Measurements from ENCODE around the gene NAALADL1.
"Not testable (repeated sequence)": the region's sequence is repeated elsewhere in the genome, so short reads cannot be mapped to it uniquely, and the experiment has no call there.

The NAALADL1 gene

GRCh38 chr11:65027213-65028067 lies 30.9 kb downstream of the NAALADL1 start, which contains the start of gene SNX15 (continued):
- TF ChIP-seq ZIC2 (tag by site-specific recombination; IDR thresholded peaks at IDR 0.05) (peak; percentile 53; the same call in 1 of the 2 replicates), ZNF341 (tag by site-specific recombination; IDR thresholded peaks at IDR 0.05; ENCODE audit: low read depth) (peak; percentile 86), ZNF513 (tag by site-specific recombination; IDR thresholded peaks at IDR 0.05) (peak; percentile 83), ZBTB1 (tag by site-specific recombination; IDR thresholded peaks at IDR 0.05) (no peak), BCL6B (tag by site-specific recombination; IDR thresholded peaks at IDR 0.05) (no peak), SP2 (tag by site-specific recombination; IDR thresholded peaks at IDR 0.05) (peak; percentile 84), ZNF449 (tag by site-specific recombination; IDR thresholded peaks at IDR 0.05) (peak; percentile 16; the same call in 1 of the 2 replicates), ZNF621 (tag by site-specific recombination; IDR thresholded peaks at IDR 0.05) (no peak), PRDM1 (tag by site-specific recombination; IDR thresholded peaks at IDR 0.05) (0 out of 2 replicates have a peak, but pooled peaks have one; percentile 2), SALL2 (tag by site-specific recombination; IDR thresholded peaks at IDR 0.05; ENCODE audit: borderline replicate concordance) (no peak), ZFP37 (tag by site-specific recombination; IDR thresholded peaks at IDR 0.05) (peak; percentile 35; the same call in 1 of the 2 replicates), ZNF2 (tag by site-specific recombination; IDR thresholded peaks at IDR 0.05) (peak; percentile 97)

- Histone ChIP-seq H3K36me3 (ENCODE audit: control insufficient read depth in 2 of 2, insufficient read depth in 1 of 2, low read length in 2 of 2) (peaks cover 0 to 6% of the 10 kb centered on the region in 2 experiments; a peak in 2 of 3 replicates), H3K4me1 (ENCODE audit: control insufficient read depth, insufficient read depth, low read length) (0 out of 2 replicates have a peak, but pooled peaks cover 2% of the 10 kb centered on the region), H3K27ac (ENCODE audit: extremely low read depth, low read depth, low read length) (no peak overlapping the region), H3K9me3 (ENCODE audit: control insufficient read depth, insufficient read depth, low read depth, low read length) (no peaks in the 10 kb centered on the region), H3K4me3 (ENCODE audit: low read depth, low read length) (peak overlapping the region; percentile 16)
- ChIA-PET POLR2A (interaction anchor here (0.6 to 3.6 kb wide), 6 partner anchors 10 to 235 kb away, joined by 3 to 17 read pairs (median 4); partner anchors contain the start of genes ARL2, POLA2 and SAC3D1), CTCF (interaction anchor here (0.6 to 3.5 kb wide), 6 partner anchors 11 to 179 kb away, joined by 3 to 24 read pairs (median 4); partner anchors contain the start of genes ARL2 and TM7SF2)
- 0 out of 2 replicates have a peak, but pooled peaks have one; percentile 5 for TF ChIP-seq PRDM1 (tag by site-specific recombination; IDR thresholded peaks at IDR 0.05)
- TF ChIP-seq ZNF707 (tag by site-specific recombination; IDR thresholded peaks at IDR 0.05), result no peak
- TF ChIP-seq ZNF394 (tag by site-specific recombination; IDR thresholded peaks at IDR 0.05; ENCODE audit: borderline replicate concordance), result 0 out of 2 replicates have a peak, but pooled peaks have one; percentile 3
Observed at GRCh38 chr11:65026810-65027209, 31.5 kb downstream of the NAALADL1 start.

GRCh38 chr11:65023502-65023901 lies 34.9 kb downstream of the NAALADL1 start:
- POLR2A ChIA-PET, result interaction anchor here (0.7 kb wide), 1 partner anchor 88 kb away, joined by 5 read pairs; the partner anchor contains the start of gene TM7SF2
- H3K4me1 ChIP-seq (ENCODE audit: control insufficient read depth, insufficient read depth, low read length); H3K4me3 ChIP-seq (ENCODE audit: low read depth, low read length); H3K27ac ChIP-seq (ENCODE audit: extremely low read depth, low read depth, low read length); H3K9me3 ChIP-seq (ENCODE audit: control insufficient read depth, insufficient read depth, low read depth, low read length): not testable (repeated sequence)
- H3K36me3 ChIP-seq (ENCODE audit: control insufficient read depth in 2 of 2, insufficient read depth in 1 of 2, low read length in 2 of 2), result peaks cover 0 to 31% of the 10 kb centered on the region in 2 experiments; a peak in 2 of 3 replicates
- CTCF ChIA-PET, result interaction anchor here (0.6 kb wide), 1 partner anchor 135 kb away, joined by 3 read pairs; no protein-coding TSS in a partner anchor

Measured in HEK293 (cell line).